GM10847 (cell line): ENCODE results near the gene TDRD15.

Experiments
- POLR2A ChIP-seq: IDR thresholded peaks from 2 replicates; pipeline ENCODE4 v1.6.1; 2011; ENCODE audit not compliant: insufficient read length; ENCODE audit errors: extremely low read depth

The TDRD15 gene

GRCh38 chr2:21117688-21118087, 6.1 kb upstream of the TDRD15 start:
- TF ChIP-seq POLR2A, result no peak

DNA sequence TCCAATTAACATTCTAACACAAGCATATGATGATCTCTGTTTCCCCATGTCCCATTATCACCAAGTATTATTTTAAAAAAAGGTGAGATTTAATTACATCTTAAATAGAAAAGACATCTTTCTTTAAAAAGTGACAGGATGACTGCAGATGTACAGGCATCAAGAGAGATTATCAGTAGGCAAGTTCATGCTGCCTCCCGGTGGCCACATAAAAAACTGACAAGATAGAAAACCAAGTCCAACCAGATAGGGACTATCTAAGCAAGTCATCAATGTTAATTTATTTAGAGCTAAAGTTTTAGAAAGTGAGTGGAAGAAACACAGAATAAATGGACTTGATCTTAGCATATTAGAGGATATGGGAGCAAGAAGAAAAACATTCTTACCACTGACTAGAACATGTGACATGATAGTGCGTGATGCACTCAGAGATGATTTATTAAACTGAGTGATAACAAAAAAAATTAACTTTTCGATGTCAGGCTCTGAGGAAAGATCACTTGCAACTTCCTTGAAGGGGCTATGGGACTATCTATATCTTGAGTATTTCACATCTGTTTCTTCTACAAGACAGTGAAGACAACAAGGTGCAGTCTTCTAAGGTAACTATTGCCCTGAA, 5.4 kb upstream of the TDRD15 start:
- TF ChIP-seq POLR2A, result no peak

DNA sequence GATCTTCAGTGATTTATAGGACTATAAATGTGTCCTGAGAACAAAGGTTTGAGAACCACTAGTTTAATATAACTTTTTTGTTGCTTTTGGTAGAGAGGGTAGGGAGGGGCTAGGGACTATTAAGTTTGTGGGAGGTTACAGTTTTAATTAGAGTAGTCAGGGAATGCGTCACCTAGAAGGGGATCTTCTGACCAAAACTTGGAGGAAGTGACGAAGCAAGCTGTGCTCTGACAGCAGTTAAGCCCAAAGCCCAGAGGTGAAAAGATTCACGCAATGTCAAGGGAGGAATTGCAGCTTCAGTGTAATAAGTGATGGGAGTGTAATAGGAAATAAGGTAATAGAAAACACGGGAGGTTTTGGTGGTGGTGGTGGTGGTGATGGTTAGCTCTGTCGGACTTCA, 8.1 kb downstream of the TDRD15 start:
- TF ChIP-seq POLR2A, result no peak

- no peak for TF ChIP-seq POLR2A
These were observed 11.8 kb downstream of the TDRD15 start for GRCh38 chr2:21135585-21135984.

- no peak for TF ChIP-seq POLR2A
These were observed 18.4 kb downstream of the TDRD15 start for GRCh38 chr2:21142149-21142548.

DNA sequence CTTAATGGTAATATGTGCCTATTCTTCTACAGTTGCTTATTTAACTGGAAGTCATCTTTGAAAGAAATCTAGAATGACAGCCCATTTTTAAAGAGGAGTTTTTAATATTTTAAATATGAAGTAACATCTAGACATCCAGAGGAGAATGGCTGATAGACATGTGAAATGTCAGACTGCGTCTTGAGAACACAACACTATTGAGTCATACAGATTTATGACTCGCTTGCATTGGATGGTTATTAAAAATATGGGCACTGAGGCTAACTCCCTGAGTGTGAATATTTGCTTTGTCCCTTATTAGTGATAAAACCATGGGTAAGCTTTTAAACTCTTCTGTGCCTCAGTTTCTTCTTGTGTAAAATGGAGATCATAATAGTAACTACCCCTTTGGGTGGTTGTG, 22.9 kb downstream of the TDRD15 start:
- TF ChIP-seq POLR2A, result no peak

- no peak for TF ChIP-seq POLR2A
These were observed 24.9 kb downstream of the TDRD15 start for GRCh38 chr2:21148718-21149117.

- TF ChIP-seq POLR2A, result no peak
These were observed 31.8 kb downstream of the TDRD15 start for GRCh38 chr2:21155365-21156136.

DNA sequence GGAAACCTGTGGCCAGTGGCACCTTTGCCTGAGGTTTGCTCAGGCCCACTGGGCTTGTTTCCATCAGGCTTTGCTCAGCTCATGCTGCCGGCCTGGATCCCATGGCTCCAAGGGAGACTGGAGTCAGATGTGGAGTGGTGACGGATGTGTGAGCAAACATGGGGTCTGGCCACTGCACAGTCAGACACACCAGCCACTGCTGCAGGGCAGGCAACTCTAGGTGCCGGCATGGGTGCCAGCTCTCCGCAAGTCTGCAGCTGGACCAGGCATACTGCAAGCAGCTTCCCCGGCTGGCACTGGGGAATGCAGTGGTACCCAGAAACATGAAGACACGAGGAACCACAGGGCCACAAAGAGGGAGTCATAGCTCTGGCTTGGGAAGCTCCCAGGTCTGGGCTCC, 37.4 kb downstream of the TDRD15 start:
- no peak for TF ChIP-seq POLR2A

GRCh38 chr2:21161832-21162614, 38.3 kb downstream of the TDRD15 start:
- no peak for TF ChIP-seq POLR2A

DNA sequence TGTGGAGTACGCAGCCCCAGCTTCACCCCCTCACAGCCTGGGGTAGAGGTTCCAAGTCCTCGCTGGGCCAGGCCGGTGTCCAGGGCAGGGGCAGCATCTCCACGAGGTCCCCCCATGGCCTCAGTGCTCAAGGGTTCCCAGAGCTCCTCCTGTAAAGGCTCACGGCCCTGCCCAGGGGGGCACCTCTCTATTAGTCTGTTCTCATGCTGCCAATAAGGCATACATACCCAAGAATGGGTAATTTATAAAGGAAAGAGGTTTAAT, 38.8 kb downstream of the TDRD15 start:
- no peak for TF ChIP-seq POLR2A

DNA sequence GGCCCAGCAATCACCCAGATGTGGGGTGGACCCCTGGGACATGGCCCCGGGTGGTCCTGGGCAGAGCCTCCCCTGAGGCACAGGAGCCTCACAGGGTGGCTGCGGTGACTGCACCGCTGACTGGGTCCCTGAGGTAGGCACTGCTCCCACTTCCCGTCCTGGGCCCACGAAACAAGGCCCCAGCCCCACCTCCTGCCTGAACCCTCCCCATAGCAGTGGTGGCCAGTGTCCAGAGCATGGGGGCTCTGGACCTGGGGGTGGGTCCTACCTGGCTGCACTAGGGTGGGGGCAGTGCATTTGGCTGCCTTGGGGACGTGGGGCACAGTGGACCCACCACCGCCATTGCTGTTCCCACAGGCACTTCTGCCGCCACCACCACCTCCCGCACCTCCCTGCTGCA, 39.4 kb downstream of the TDRD15 start:
- TF ChIP-seq POLR2A, result no peak

- TF ChIP-seq POLR2A, result no peak
These were observed 41.6 kb downstream of the TDRD15 start for GRCh38 chr2:21165350-21165749.

- TF ChIP-seq POLR2A, result no peak
These were observed 52.3 kb downstream of the TDRD15 start for GRCh38 chr2:21175895-21176646.

DNA sequence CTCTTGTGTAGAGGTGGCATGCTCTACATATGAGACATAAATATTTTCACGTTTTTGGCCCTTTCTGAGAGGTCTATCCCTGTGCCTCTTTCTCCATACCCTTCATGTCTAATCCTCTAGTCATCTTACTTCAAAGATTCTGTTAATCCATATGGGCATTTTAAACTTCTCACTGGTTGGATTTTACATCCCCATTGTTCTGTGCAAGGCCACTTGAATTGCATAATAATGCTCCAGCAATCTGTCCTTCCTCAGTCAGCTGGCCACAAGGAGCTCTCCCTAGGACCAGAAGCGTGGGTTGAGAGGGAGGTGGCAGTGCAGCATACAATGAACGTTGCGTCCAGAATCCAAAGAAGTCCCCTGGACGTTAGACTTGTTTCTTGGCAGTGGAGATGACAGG, 58.2 kb downstream of the TDRD15 start:
- TF ChIP-seq POLR2A, result no peak

GRCh38 chr2:21183306-21183705, 59.5 kb downstream of the TDRD15 start:
- no peak for TF ChIP-seq POLR2A
